Adrenal gland (tissue), 12 donors: ENCODE measurements around the gene PYGB. TPM values are rescaled to one million over a fixed set of nuclear protein-coding genes. Genes with fewer than 3 reads are reported as not detected.
A peak's percentile ranks its signal among the peaks of the same experiment; 100 is the strongest.

Source experiments
- DNase-seq, 7 donors: peaks; one replicate each; pipeline ENCODE4 v3.0.0-alpha.2; 2019 to 2020
- H3K27ac ChIP-seq, 5 donors: fragments of 200-600 bp; sonication (generic) in 4 of 5; 1 replicate in 3 of 5; 2 replicates in 2 of 5; pipeline versions ENCODE4 v1.5.1 to v1.8.0; 2016 to 2020; ENCODE audit warnings: mild to moderate bottlenecking in 1 of 5
- H3K27me3 ChIP-seq: fragments of 200-600 bp; 2 replicates; pipeline ENCODE4 v1.8.0; 2021
- H3K36me3 ChIP-seq, 2 donors: fragments of 200-600 bp; replicated peaks in 1 of 2; 1 replicate in 1 of 2; 2 replicates in 1 of 2; pipeline versions ENCODE4 v1.5.1 to v1.8.0; 2018 to 2022
- H3K4me1 ChIP-seq, 2 donors: fragments of 200-600 bp; replicated peaks in 1 of 2; 1 replicate in 1 of 2; 2 replicates in 1 of 2; pipeline versions ENCODE4 v1.5.1 to v1.8.0; 2018 to 2021
- H3K4me3 ChIP-seq, 4 donors: fragments of 200-600 bp; sonication (generic) in 3 of 4; one replicate each; pipeline ENCODE4 v1.5.1; 2016 to 2018
- H3K9me3 ChIP-seq, 3 donors: fragments of 200-600 bp; sonication (generic) in 1 of 3; replicated peaks in 1 of 3; 1 replicate in 2 of 3; 2 replicates in 1 of 3; pipeline versions ENCODE4 v1.5.1 to v1.8.0; 2016 to 2021
- CTCF ChIP-seq, 6 experiments: fragments of 450-650 bp in 4 of 6; fragments of 200-600 bp in 2 of 6; sonication (generic) in 1 of 6; IDR thresholded peaks; 1 replicate in 5 of 6; 2 replicates in 1 of 6; pipeline versions ENCODE4 v1.5.1 to v1.8.0; 2016 to 2021; ENCODE audit warnings: antibody characterized with exemption in 6 of 6, mild to moderate bottlenecking in 2 of 6, moderate library complexity in 1 of 6
- POLR2A ChIP-seq, 2 donors: fragments of 450-650 bp; IDR thresholded peaks; one replicate each; pipeline ENCODE4 v1.6.1; 2017; ENCODE audit warnings: antibody characterized with exemption in 2 of 2, mild to moderate bottlenecking in 2 of 2, moderate library complexity in 1 of 2
- WGBS, 4 donors: extraction: QIAGEN DNeasy Blood & Tissue Kit in 2 of 4; methylation state at CpG; one replicate each; pipeline versions ENCODE4 v1.1.5 to v1.1.7; 2013 to 2017; 5-methylcytosine and 5-hydroxymethylcytosine counted together
- intact Hi-C, 2 donors: fragments of 100-400 bp; cut with DNase I; formaldehyde crosslinking; loops; one replicate each; pipeline versions ENCODE4 v1.14.1 to v1.15.0; 2022 to 2023
- polyA plus RNA-seq, 3 donors: library from polyadenylated mRNA; stranded (reverse); fragments of 200-250 nt in 2 of 3; fragments of 350-450 nt in 1 of 3; fragmentation: Illumina TruSeq in 1 of 3; extraction: RNeasy Lipid Tissue Mini Kit (QIAGEN cat#74804) in 1 of 3; gene quantifications; one replicate each; pipeline ENCODE4 v1.2.3, GENCODE V29; 2013 to 2014
- total RNA-seq, 9 donors: library from RNA; depleted of rRNA in 4 of 9; stranded (reverse); fragments of >200 nt in 4 of 9; fragments of 120-200 nt in 1 of 9; fragmentation: NEBNext Ultra II Directional in 1 of 9; extraction: Animal tissue kit (Norgen Biotek cat#: 25700) in 1 of 9; gene quantifications; one replicate each; pipeline versions ENCODE4 v1.1.0 to v1.2.4, GENCODE V29; 2013 to 2023
- donor health status: healthy with polysubstance abuse.
- donor health status: Bipolar disorder and iron deficiency.
- donor health status: DM: yes; HTN: yes; CAD: no.
- donor health status: DM: no; HTN: no; CAD: no.
- donor health status: DM: no; HTN: no; CAD: no.
- donor health status: DM: yes; HTN: yes; CAD: no.

PYGB gene
- total and polyA plus RNA-seq, 12 donors, result 15.7 to 118 (median 71.4) TPM

GRCh38 chr20:25203089-25203488 is 44.8 kb upstream of the PYGB start:
- intact Hi-C loops, result no loop called here

GRCh38 chr20:25203871-25204320 is 44.0 kb upstream of the PYGB start:
- Histone ChIP-seq H3K36me3 (no peaks in the 10 kb centered on the region), H3K4me1 (peaks cover 4 to 29% of the 10 kb centered on the region in 2 donors), H3K27me3 (no peaks in the 10 kb centered on the region), H3K9me3 (no peaks in the 10 kb centered on the region), H3K4me3 (no peak overlapping the region), H3K27ac (peak overlapping the region in 1 of 5 donors; percentile 50)
- WGBS, 4 donors, result 52 to 61% (median 55%) methylated on average over 1 of the region's 1 CpG
- TF ChIP-seq POLR2A (IDR thresholded peaks at IDR 0.05) (no peak), CTCF (IDR thresholded peaks at IDR 0.05) (no peak)
- intact Hi-C loops, result no loop called here
- no peak for DNase-seq

More at GRCh38 chr20:25203089-25203488, 44.8 kb upstream of the PYGB start:
- DNase-seq, result no peak
- H3K4me3 ChIP-seq, result no peak overlapping the region
- TF ChIP-seq CTCF (IDR thresholded peaks at IDR 0.05), result no peak
- TF ChIP-seq POLR2A (IDR thresholded peaks at IDR 0.05), result no peak
- no peaks in the 10 kb centered on the region for H3K9me3 ChIP-seq
- WGBS, 4 donors, result 45 to 96% (median 69%) methylated on average over 2 of the region's 2 CpGs
- no peaks in the 10 kb centered on the region for H3K36me3 ChIP-seq
- peaks cover 4 to 32% of the 10 kb centered on the region in 2 donors for H3K4me1 ChIP-seq
- H3K27ac ChIP-seq, result no peak overlapping the region
- H3K27me3 ChIP-seq, result no peaks in the 10 kb centered on the region

GRCh38 chr20:25204550-25205276 is 43.2 kb upstream of the PYGB start:
- peak in 2 of 7 donors; percentile 18 to 51 for DNase-seq
- Histone ChIP-seq H3K36me3 (peaks cover 0 to under 1% of the 10 kb centered on the region in 2 donors), H3K9me3 (no peaks in the 10 kb centered on the region), H3K27ac (peak overlapping the region in 2 of 5 donors; percentile 15 to 66), H3K27me3 (no peaks in the 10 kb centered on the region), H3K4me3 (no peak overlapping the region), H3K4me1 (peaks cover 4 to 21% of the 10 kb centered on the region in 2 donors)
- TF ChIP-seq POLR2A (IDR thresholded peaks at IDR 0.05) (no peak), CTCF (IDR thresholded peaks at IDR 0.05) (no peak)
- WGBS, 4 donors, result 82 to 85% (median 83%) methylated on average over 9 of the region's 9 CpGs
- intact Hi-C loops, result no loop called here

- Histone ChIP-seq H3K4me1 (peaks cover 4 to 13% of the 10 kb centered on the region in 2 donors), H3K4me3 (no peak overlapping the region), H3K27me3 (no peaks in the 10 kb centered on the region), H3K9me3 (no peaks in the 10 kb centered on the region), H3K27ac (peak overlapping the region in 1 of 5 donors; percentile 66), H3K36me3 (peaks cover 0 to 8% of the 10 kb centered on the region in 2 donors)
- peak in 3 of 7 donors; percentile 14 to 47 (median 19) for DNase-seq
- TF ChIP-seq POLR2A (IDR thresholded peaks at IDR 0.05) (no peak), CTCF (IDR thresholded peaks at IDR 0.05) (no peak)
- WGBS, 4 donors, result 81 to 93% (median 82%) methylated on average over 13 to 21 of the region's 21 CpGs
- intact Hi-C loops, result no loop called here
Observed at GRCh38 chr20:25205277-25206062, 42.4 kb upstream of the PYGB start.
